Dermis blood vessel endothelial cell (primary cell): ENCODE measurements around the gene PNPLA3. TPM values are rescaled to one million over a fixed set of nuclear protein-coding genes. Genes with fewer than 3 reads are reported as not detected.
A peak's percentile ranks its signal among the peaks of the same experiment; 100 is the strongest.

Experiments used
- DNase-seq: peaks from one replicate; pipeline ENCODE4 v3.0.0; 2010
- total RNA-seq: library from RNA; depleted of rRNA; stranded (reverse); fragments of >200 nt; gene quantifications from 2 replicates; pipeline ENCODE4 v1.2.3, GENCODE V29; 2014

The PNPLA3 gene
- total RNA-seq, 1 donor from 2014 or later, result 1.0 TPM

- DNase-seq, result no peak
Observed at GRCh38 chr22:43968614-43969013, 45.0 kb downstream of the PNPLA3 start.

GRCh38 chr22:43969021-43969878 is 45.6 kb downstream of the PNPLA3 start:
- DNase-seq, result no peak

GRCh38 chr22:43969989-43970755 is 46.6 kb downstream of the PNPLA3 start:
- no peak for DNase-seq

GRCh38 chr22:43971112-43971511 is 47.5 kb downstream of the PNPLA3 start:
- DNase-seq, result no peak

GRCh38 chr22:43972931-43973462 is 49.4 kb downstream of the PNPLA3 start:
- DNase-seq, result no peak

GRCh38 chr22:43974028-43974545 is 50.5 kb downstream of the PNPLA3 start:
- no peak for DNase-seq

- DNase-seq, result no peak
Observed at GRCh38 chr22:43975041-43975440, 51.4 kb downstream of the PNPLA3 start.

- no peak for DNase-seq
Observed at GRCh38 chr22:43976861-43977795, 53.5 kb downstream of the PNPLA3 start.

GRCh38 chr22:43978558-43978957 is 55.0 kb downstream of the PNPLA3 start:
- DNase-seq, result no peak

- DNase-seq, result no peak
Observed at GRCh38 chr22:43980579-43980978, 57.0 kb downstream of the PNPLA3 start.

- no peak for DNase-seq
Observed at GRCh38 chr22:43980996-43981395, 57.4 kb downstream of the PNPLA3 start.

- no peak for DNase-seq
Observed at GRCh38 chr22:43983808-43984207, 60.2 kb downstream of the PNPLA3 start.

GRCh38 chr22:43985532-43985931 is 61.9 kb downstream of the PNPLA3 start:
- DNase-seq, result no peak

GRCh38 chr22:43988116-43988820 is 64.7 kb downstream of the PNPLA3 start:
- no peak for DNase-seq

- DNase-seq, result no peak
Observed at GRCh38 chr22:43988960-43989359, 65.4 kb downstream of the PNPLA3 start.

GRCh38 chr22:43990044-43990443 is 66.4 kb downstream of the PNPLA3 start:
- no peak for DNase-seq

GRCh38 chr22:43991316-43992020 is 67.9 kb downstream of the PNPLA3 start:
- DNase-seq, result no peak

GRCh38 chr22:43992331-43992821 is 68.8 kb downstream of the PNPLA3 start:
- no peak for DNase-seq

- DNase-seq, result peak; percentile 81
Observed at GRCh38 chr22:43993072-43993760, 69.6 kb downstream of the PNPLA3 start.

- DNase-seq, result no peak
Observed at GRCh38 chr22:43994006-43994405, 70.4 kb downstream of the PNPLA3 start.
